HG02642 (cell line): Measurements from ENCODE around the gene RCOR3.
"Not testable (repeated sequence)": the region's sequence is repeated elsewhere in the genome, so short reads cannot be mapped to it uniquely, and the experiment has no call there.

ENCODE experiments used
- ATAC-seq: cut with Tn5 transposase; IDR thresholded peaks from one replicate; pipeline ENCODE4 v1.9.1; 2021; ENCODE audit warnings: mild to moderate bottlenecking; ENCODE audit not compliant: unreplicated experiment, poor library complexity

RCOR3 gene

GRCh38 chr1:211258756-211259637, at the start of gene RCOR3:
RCOR3 (plus strand) TSS chr1:211259366; CDS start chr1:211259561, 195 bp downstream.
- ATAC-seq = peak; percentile 67

- ATAC-seq = no peak
Measured at GRCh38 chr1:211210052-211210451, 49.1 kb upstream of the RCOR3 start.

GRCh38 chr1:211210965-211211364, 48.2 kb upstream of the RCOR3 start:
- ATAC-seq = no peak

GRCh38 chr1:211213702-211214101, 45.5 kb upstream of the RCOR3 start:
- ATAC-seq = no peak

GRCh38 chr1:211215577-211215976, 43.6 kb upstream of the RCOR3 start:
- ATAC-seq = no peak

GRCh38 chr1:211217392-211217791, 41.8 kb upstream of the RCOR3 start:
- no peak for ATAC-seq

- not testable (repeated sequence) for ATAC-seq
Measured at GRCh38 chr1:211222469-211223234, 36.5 kb upstream of the RCOR3 start.

GRCh38 chr1:211228573-211229364, 30.4 kb upstream of the RCOR3 start:
- not testable (repeated sequence) for ATAC-seq

GRCh38 chr1:211229365-211229759, 29.8 kb upstream of the RCOR3 start:
- ATAC-seq = no peak

- no peak for ATAC-seq
Measured at GRCh38 chr1:211231873-211232272, 27.3 kb upstream of the RCOR3 start.

- no peak for ATAC-seq
Measured at GRCh38 chr1:211236633-211237320, 22.4 kb upstream of the RCOR3 start.

GRCh38 chr1:211237579-211237978, 21.6 kb upstream of the RCOR3 start:
- ATAC-seq = no peak

- not testable (repeated sequence) for ATAC-seq
Measured at GRCh38 chr1:211240567-211240966, 18.6 kb upstream of the RCOR3 start.

- no peak for ATAC-seq
Measured at GRCh38 chr1:211241071-211241470, 18.1 kb upstream of the RCOR3 start.

GRCh38 chr1:211243639-211244038, 15.5 kb upstream of the RCOR3 start:
- ATAC-seq = not testable (repeated sequence)

GRCh38 chr1:211246583-211246982, 12.6 kb upstream of the RCOR3 start:
- ATAC-seq = not testable (repeated sequence)

GRCh38 chr1:211247921-211248320, 11.2 kb upstream of the RCOR3 start:
- no peak for ATAC-seq

GRCh38 chr1:211249611-211250010, 9.6 kb upstream of the RCOR3 start:
- not testable (repeated sequence) for ATAC-seq

GRCh38 chr1:211257826-211258225, 1.3 kb upstream of the RCOR3 start:
- ATAC-seq = no peak

- peak; percentile 28 for ATAC-seq
Measured at GRCh38 chr1:211258310-211258755, 833 bp upstream of the RCOR3 start.
